ENCODE measurements around the gene ITGA7. TPM values are rescaled to one million over a fixed set of nuclear protein-coding genes. Genes with fewer than 3 reads are reported as not detected.

The ITGA7 gene
- polyA plus RNA-seq (2013, experiment 1 of 2): 43.8 TPM
- 45.1 TPM for polyA plus RNA-seq (2013, experiment 2 of 2)

DNA sequence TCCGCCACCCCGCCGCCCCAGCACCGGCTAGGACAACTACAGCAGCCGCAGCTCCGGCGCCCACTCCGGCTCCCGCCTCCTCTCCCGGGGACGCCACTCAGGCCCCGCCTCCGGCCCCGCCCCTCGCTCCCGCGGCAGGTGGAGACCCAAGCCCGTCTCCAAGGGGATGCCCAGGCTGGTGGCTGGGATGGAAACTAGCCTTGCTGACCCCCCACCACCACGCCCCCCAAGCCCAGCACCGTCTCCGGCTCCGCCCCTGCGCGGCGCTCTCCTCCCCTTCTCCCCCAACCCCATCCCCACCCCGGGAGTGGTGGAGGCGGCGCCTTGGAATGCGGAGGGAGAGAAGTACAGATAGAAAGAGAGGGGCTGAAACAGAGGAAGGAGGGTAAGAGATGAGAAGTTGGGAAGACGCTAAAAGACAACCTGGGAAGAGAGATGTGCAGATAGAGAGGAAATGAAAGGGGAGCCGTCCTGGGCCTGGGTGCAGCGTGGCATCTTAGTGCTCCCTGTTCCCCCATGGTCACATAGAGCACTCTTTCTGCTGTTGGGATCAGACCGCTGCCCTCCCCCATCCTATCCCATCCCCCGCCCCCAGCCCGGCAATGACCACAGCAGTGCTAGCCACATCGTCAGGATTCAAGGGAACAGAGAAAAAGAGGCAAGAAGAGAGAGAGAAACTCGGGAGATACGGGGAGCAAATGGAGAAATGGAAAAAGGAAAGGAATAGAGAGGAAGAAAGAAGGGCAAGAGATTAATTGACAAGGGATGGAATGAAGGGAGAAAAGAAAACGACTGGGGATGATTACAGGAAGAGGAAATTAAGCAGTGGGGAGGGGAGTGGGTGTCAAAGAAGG, at the start of gene ITGA7:
Gene ITGA7 (minus strand): TSS at position 64 of the 854 bp plus-strand sequence. CDS start 222 bp downstream, outside the sequence.
- peak within 1 kb of the TSS; percentile 84 for H3K9ac ChIP-seq (ENCODE audit: low read depth, low read length)
- no peaks in the 10 kb centered on the region for H3K9me3 ChIP-seq (ENCODE audit: insufficient read depth, low read depth, low read length)
- under 1% methylated on average over 32 of the region's 39 CpGs for WGBS
- H3K27ac ChIP-seq (ENCODE audit: low read depth, low read length): peak within 1 kb of the TSS; percentile 69
- H3K27me3 ChIP-seq (ENCODE audit: insufficient read depth, low read length): peaks cover 22% of the 10 kb centered on the region; the same call in 1 of the 2 replicates
- H3K4me1 ChIP-seq (ENCODE audit: insufficient read depth, low read length): peaks cover 27% of the 10 kb centered on the region
- peak within 1 kb of the TSS; percentile 99 for H3K4me3 ChIP-seq (ENCODE audit: low read length)
- no peaks in the 10 kb centered on the region for H3K36me3 ChIP-seq (ENCODE audit: insufficient read depth, low read length)

DNA sequence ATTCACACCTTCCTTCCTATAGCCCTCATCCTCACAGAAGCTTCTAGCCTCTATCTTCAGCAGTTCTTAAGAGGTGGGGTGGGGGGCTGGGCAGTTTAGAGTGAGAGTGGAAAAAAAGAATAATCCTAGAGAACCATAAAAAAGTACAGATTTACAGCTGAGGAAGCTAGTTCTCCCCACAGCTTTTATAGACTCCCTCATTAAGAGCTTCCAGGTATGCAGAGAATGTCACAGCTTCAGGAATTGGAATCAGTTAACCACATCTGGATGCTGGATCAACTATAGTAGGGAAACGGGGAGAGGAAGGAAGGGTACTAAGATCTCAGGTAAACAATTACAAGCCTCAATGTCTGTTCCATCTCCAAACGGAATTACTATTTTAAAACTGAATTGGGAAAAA, 47.5 kb upstream of the ITGA7 start:
- Histone ChIP-seq H3K27me3 (ENCODE audit: insufficient read depth, low read length) (no peaks in the 10 kb centered on the region), H3K9ac (ENCODE audit: low read depth, low read length) (no peak overlapping the region), H3K4me3 (ENCODE audit: low read length) (no peak overlapping the region), H3K36me3 (ENCODE audit: insufficient read depth, low read length) (peaks cover 94% of the 10 kb centered on the region), H3K4me1 (ENCODE audit: insufficient read depth, low read length) (peaks cover 18% of the 10 kb centered on the region), H3K9me3 (ENCODE audit: insufficient read depth, low read depth, low read length) (no peaks in the 10 kb centered on the region; the same call in 1 of the 2 replicates), H3K27ac (ENCODE audit: low read depth, low read length) (no peak overlapping the region)
- WGBS: 93% methylated on average over 2 of the region's 2 CpGs

- peaks cover 45% of the 10 kb centered on the region for H3K4me1 ChIP-seq (ENCODE audit: insufficient read depth, low read length)
- no peak overlapping the region for H3K9ac ChIP-seq (ENCODE audit: low read depth, low read length)
- no peak overlapping the region for H3K27ac ChIP-seq (ENCODE audit: low read depth, low read length)
- no peak overlapping the region for H3K4me3 ChIP-seq (ENCODE audit: low read length)
- WGBS: 93% methylated on average over 18 of the region's 18 CpGs
- peaks cover 63% of the 10 kb centered on the region for H3K36me3 ChIP-seq (ENCODE audit: insufficient read depth, low read length)
- H3K27me3 ChIP-seq (ENCODE audit: insufficient read depth, low read length): no peaks in the 10 kb centered on the region
- no peaks in the 10 kb centered on the region for H3K9me3 ChIP-seq (ENCODE audit: insufficient read depth, low read depth, low read length)
Observed at GRCh38 chr12:55748230-55748993, 40.7 kb upstream of the ITGA7 start.

DNA sequence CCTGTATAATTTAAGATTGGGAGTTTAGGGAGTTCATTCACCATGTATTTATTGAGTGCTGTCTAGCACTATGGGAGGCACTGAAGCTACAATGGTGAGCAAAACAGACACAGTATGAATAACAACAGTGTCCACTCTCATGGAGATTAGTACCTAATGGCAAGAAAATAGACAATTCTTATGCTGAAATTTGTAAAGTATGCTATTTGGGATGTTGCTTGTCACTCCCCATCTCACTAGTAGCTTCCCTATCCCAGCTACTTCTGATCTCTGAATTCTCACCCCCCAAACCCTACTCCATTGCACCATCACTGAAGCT, 39.2 kb upstream of the ITGA7 start:
- Histone ChIP-seq H3K27ac (ENCODE audit: low read depth, low read length) (peak overlapping the region; percentile 78; the same call in 1 of the 2 replicates), H3K27me3 (ENCODE audit: insufficient read depth, low read length) (no peaks in the 10 kb centered on the region), H3K9me3 (ENCODE audit: insufficient read depth, low read depth, low read length) (no peaks in the 10 kb centered on the region), H3K36me3 (ENCODE audit: insufficient read depth, low read length) (peaks cover 49% of the 10 kb centered on the region), H3K4me3 (ENCODE audit: low read length) (peak overlapping the region; percentile 94), H3K9ac (ENCODE audit: low read depth, low read length) (peak overlapping the region; percentile 55; the same call in 1 of the 2 replicates), H3K4me1 (ENCODE audit: insufficient read depth, low read length) (peaks cover 48% of the 10 kb centered on the region)

GRCh38 chr12:55746174-55746912, 38.6 kb upstream of the ITGA7 start:
- peaks cover 44% of the 10 kb centered on the region for H3K36me3 ChIP-seq (ENCODE audit: insufficient read depth, low read length)
- peak overlapping the region; percentile 78 for H3K27ac ChIP-seq (ENCODE audit: low read depth, low read length)
- H3K27me3 ChIP-seq (ENCODE audit: insufficient read depth, low read length): no peaks in the 10 kb centered on the region
- peaks cover 52% of the 10 kb centered on the region for H3K4me1 ChIP-seq (ENCODE audit: insufficient read depth, low read length)
- peak overlapping the region; percentile 55 for H3K9ac ChIP-seq (ENCODE audit: low read depth, low read length)
- H3K9me3 ChIP-seq (ENCODE audit: insufficient read depth, low read depth, low read length): no peaks in the 10 kb centered on the region
- WGBS: 21% methylated on average over 3 of the region's 3 CpGs
- H3K4me3 ChIP-seq (ENCODE audit: low read length): peak overlapping the region; percentile 94

DNA sequence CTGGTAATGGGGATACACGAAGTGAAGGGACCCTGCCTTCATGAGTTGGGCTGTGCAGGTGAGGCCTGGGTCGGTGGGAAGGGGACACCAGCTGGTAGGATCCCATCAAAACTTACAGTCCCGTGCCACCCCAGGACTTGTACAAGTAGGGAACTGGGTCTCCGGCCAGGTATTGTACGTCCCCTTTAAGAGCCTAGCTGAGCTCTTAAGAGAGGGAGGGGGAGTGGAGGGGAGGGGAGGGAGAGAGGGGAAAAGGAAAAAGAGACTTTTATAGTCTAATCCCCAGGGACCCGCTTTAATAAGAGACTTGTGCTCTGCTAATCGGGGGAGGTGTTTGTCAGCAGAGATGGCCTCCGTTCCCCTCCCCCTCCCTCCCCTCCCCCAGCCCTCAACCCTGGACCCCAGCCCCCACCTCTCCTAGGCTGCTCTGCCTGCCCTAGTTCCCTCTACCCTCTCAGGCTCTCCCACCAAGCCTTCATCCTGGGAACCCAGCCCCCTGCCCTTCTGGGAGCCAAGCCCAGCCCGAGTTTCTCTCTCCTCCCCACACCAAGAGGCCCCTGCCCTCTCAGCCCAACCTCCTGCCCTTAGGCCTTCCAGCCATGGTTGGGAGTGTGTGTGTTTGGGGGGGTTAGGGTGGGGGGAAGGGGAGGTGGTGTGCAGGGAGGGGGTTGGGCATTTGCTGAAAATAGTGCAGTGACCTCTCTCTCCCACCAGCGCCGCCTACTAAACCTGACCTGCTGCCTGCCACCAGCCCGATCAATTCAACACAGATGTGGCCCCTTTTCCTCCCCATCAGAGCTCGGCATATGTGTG, 37.9 kb upstream of the ITGA7 start:
- H3K27ac ChIP-seq (ENCODE audit: low read depth, low read length): peak overlapping the region; percentile 78
- no peaks in the 10 kb centered on the region for H3K9me3 ChIP-seq (ENCODE audit: insufficient read depth, low read depth, low read length)
- H3K27me3 ChIP-seq (ENCODE audit: insufficient read depth, low read length): no peaks in the 10 kb centered on the region
- H3K36me3 ChIP-seq (ENCODE audit: insufficient read depth, low read length): peaks cover 36% of the 10 kb centered on the region
- H3K4me1 ChIP-seq (ENCODE audit: insufficient read depth, low read length): peaks cover 47% of the 10 kb centered on the region
- peak overlapping the region; percentile 87 for H3K9ac ChIP-seq (ENCODE audit: low read depth, low read length)
- WGBS: 1% methylated on average over 10 of the region's 13 CpGs
- peak overlapping the region; percentile 94 for H3K4me3 ChIP-seq (ENCODE audit: low read length)

DNA sequence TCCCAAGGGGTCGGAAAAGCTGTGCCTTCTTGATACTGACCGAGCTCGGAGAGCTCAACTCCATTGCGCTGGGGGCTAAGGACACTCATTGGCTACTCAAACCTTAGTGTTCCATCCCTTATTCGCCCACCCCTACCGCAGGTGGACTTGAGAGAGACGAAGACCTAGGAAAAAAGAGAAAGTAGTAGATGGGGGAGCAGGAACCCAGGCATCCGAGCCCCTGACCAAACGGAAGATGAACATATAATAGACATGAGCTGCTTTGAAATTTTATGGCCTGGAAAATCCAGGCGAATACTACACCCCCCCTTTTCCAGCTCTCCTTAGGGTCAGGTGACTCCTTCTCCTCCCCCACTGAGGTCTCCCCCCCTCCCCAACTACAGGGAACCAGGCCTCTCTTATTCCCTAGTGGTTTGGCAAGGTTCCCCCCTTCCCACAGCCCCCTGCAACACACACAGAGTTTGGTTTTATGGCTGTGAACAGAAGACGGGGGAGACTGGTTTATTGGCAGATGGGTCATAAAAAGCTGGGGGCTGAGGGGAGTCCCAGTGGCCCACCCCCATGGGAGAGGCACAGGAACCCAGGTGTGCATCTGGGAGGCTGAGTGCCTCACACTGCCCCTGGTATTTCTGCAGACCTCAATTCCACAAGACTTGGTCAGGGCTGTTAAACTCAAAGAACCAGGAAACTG, 36.8 kb upstream of the ITGA7 start:
- under 1% methylated on average over 9 of the region's 11 CpGs for WGBS
- Histone ChIP-seq H3K27me3 (ENCODE audit: insufficient read depth, low read length) (no peaks in the 10 kb centered on the region), H3K9ac (ENCODE audit: low read depth, low read length) (peak overlapping the region; percentile 87), H3K27ac (ENCODE audit: low read depth, low read length) (peak overlapping the region; percentile 78; the same call in 1 of the 2 replicates), H3K36me3 (ENCODE audit: insufficient read depth, low read length) (peaks cover 25% of the 10 kb centered on the region), H3K4me3 (ENCODE audit: low read length) (peak overlapping the region; percentile 94), H3K4me1 (ENCODE audit: insufficient read depth, low read length) (peaks cover 42% of the 10 kb centered on the region), H3K9me3 (ENCODE audit: insufficient read depth, low read depth, low read length) (no peaks in the 10 kb centered on the region)

DNA sequence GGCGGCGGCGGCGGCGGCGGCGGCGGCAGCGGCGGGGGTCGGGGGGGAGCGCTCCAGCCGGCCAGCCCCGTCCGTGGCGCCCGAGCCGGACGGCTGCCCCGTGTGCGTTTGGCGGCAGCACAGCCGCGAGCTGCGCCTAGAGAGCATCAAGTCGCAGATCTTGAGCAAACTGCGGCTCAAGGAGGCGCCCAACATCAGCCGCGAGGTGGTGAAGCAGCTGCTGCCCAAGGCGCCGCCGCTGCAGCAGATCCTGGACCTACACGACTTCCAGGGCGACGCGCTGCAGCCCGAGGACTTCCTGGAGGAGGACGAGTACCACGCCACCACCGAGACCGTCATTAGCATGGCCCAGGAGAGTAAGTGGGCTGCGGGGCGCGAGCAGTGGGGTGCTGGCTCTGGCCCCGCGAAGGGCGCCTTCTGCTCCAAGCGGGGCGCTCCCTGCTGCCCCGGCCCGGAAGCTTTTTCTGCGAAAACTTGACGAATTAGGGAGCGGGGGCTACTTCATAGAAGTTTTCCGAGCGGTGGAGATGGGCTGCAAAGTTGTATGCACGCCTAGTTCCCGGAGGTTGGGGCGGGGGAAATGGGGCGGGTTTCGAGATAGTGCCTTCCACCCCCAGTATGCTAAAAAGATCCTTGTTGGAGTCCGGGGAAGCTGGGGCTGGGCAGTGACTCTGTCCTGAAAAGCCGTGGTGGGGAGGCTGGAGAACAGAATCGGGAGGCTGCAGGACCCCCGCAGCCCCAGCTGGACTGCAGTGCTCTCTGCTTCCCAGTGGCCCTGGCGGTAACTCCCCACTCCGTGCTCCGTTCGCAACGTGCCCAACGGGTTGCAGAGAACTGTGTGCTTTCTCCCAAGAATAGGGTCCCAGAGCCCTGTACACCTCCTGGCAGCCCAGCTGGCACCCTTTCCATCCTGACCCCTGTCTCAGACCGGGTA, 36.0 kb upstream of the ITGA7 start:
- H3K27me3 ChIP-seq (ENCODE audit: insufficient read depth, low read length): no peaks in the 10 kb centered on the region
- H3K4me3 ChIP-seq (ENCODE audit: low read length): peak overlapping the region; percentile 94
- H3K9ac ChIP-seq (ENCODE audit: low read depth, low read length): peak overlapping the region; percentile 87
- peaks cover 17% of the 10 kb centered on the region for H3K36me3 ChIP-seq (ENCODE audit: insufficient read depth, low read length)
- H3K4me1 ChIP-seq (ENCODE audit: insufficient read depth, low read length): peaks cover 37% of the 10 kb centered on the region
- H3K27ac ChIP-seq (ENCODE audit: low read depth, low read length): peak overlapping the region; percentile 78; the same call in 1 of the 2 replicates
- H3K9me3 ChIP-seq (ENCODE audit: insufficient read depth, low read depth, low read length): no peaks in the 10 kb centered on the region
- under 1% methylated on average over 73 of the region's 73 CpGs for WGBS

- Histone ChIP-seq H3K27ac (ENCODE audit: low read depth, low read length) (peak within 1 kb of the TSS; percentile 78; the same call in 1 of the 2 replicates), H3K9ac (ENCODE audit: low read depth, low read length) (peak within 1 kb of the TSS; percentile 87), H3K36me3 (ENCODE audit: insufficient read depth, low read length) (peaks cover 9% of the 10 kb centered on the region), H3K9me3 (ENCODE audit: insufficient read depth, low read depth, low read length) (no peaks in the 10 kb centered on the region), H3K4me1 (ENCODE audit: insufficient read depth, low read length) (peaks cover 30% of the 10 kb centered on the region), H3K27me3 (ENCODE audit: insufficient read depth, low read length) (no peaks in the 10 kb centered on the region), H3K4me3 (ENCODE audit: low read length) (peak within 1 kb of the TSS; percentile 94)
- under 1% methylated on average over 24 of the region's 53 CpGs for WGBS
Observed at GRCh38 chr12:55742719-55743405, 35.2 kb upstream of the ITGA7 start, which contains the start of gene GDF11. TSS of gene GDF11 (plus strand) at chr12:55743122. CDS start at chr12:55743317, 195 bp downstream.
